Kidney capillary endothelial cell (primary cell): ENCODE data around the gene PRADC1.
"Not testable (repeated sequence)": the region's sequence is repeated elsewhere in the genome, so short reads cannot be mapped to it uniquely, and the experiment has no call there.

Source experiments
- DNase-seq: peaks from one replicate; pipeline ENCODE4 v3.0.0-alpha.2; 2018; ENCODE audit warnings: low spot score

Gene PRADC1

DNA sequence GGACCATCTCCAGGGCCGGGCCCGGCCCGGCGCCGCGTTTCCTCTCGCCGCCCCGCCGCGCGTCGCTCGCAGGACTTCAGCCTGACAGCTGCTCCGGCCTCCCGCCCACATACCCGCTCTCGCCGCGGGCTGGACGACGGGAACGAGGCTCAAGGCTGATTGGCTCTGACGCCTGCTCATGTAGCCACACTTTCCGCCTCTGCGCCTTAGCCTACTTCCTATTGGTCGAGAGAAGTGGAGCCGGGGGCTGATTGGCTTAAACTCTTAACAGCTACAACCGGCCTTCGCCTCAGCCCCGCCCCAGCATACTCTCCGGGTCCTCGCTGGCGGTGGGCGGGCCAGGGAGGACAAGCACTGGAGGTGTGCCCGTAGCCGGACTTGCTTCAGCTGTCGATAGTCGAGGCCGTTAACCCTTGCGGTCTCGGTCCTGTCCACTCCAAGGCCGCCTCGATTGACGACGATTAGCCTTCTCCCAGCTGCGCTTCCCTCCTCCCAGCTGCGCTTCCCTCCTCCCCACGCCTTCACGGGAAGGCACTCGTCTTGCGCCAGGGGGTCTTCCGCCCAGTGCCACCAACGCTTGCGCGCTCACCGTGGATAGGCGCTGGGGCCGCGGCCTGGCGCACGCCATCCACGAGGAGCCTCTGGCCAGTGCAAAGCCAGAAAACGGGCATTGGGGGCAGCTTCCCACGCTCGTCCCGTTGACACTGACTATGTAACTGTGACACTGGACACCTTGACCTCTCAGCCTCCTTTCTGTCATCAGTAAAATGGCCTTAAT, at the start of gene PRADC1:
TSS of gene PRADC1 (minus strand) at position 86 of the 778 bp plus-strand sequence. CDS start at position 7, 79 bp downstream.
- DNase-seq, result peak; percentile 99

DNA sequence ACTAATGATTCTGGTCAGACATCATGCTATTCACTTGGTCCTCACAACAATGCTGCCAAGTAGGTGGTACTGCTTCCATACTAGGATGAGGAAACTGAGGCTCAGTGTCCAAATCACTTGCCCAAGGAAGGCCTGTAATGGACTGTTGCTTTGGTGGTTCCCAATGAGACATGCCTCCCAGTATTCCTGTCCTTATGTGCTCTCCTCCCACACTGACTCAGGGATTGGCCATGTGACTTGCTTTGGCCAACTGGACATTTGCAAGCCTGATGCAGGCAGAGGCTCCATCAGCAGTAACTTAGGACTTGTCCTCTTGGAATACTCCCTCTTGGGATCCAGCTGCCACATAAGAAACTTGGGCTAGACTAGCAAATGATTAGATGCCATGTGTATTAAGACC, 48.2 kb upstream of the PRADC1 start:
- no peak for DNase-seq

DNA sequence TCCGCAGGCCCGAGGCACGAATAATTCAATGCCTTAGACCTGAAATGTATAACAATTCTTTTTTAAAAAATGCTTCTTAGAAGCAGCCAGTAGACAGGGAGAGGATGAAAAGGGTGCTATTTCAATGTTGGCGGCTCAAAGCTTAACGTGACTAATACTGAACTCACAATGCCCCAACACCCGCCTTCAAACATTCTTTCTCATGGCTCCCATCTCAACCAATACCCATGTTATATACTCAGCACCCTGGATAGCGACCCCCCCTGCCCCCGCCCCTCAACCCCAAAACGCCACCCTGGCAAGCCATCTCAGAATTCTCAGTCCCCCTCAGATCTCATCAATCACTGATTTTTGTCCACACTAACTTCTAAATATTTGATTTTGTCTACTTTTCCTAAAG, 46.8 kb upstream of the PRADC1 start:
- DNase-seq, result no peak

DNA sequence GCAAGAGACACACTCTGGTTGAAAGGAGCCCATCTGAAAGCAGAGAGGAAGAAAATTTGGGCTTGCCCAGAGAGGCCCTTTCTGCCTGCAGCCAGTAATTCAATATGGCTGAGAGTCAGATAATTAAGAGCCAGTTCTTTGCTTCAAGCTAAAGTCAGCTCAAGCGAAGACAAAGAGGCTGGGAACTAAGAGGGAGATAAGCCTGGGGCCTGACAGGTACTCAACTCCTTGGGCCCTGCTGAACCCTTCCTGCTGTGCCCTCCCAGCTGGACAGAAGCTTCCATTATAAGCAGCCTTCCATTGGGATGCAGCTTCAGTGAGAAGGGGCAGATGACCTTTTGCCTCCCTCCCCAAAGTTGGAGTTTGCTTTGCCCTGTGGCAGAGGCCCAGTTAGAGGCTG, 39.2 kb upstream of the PRADC1 start:
- no peak for DNase-seq

DNA sequence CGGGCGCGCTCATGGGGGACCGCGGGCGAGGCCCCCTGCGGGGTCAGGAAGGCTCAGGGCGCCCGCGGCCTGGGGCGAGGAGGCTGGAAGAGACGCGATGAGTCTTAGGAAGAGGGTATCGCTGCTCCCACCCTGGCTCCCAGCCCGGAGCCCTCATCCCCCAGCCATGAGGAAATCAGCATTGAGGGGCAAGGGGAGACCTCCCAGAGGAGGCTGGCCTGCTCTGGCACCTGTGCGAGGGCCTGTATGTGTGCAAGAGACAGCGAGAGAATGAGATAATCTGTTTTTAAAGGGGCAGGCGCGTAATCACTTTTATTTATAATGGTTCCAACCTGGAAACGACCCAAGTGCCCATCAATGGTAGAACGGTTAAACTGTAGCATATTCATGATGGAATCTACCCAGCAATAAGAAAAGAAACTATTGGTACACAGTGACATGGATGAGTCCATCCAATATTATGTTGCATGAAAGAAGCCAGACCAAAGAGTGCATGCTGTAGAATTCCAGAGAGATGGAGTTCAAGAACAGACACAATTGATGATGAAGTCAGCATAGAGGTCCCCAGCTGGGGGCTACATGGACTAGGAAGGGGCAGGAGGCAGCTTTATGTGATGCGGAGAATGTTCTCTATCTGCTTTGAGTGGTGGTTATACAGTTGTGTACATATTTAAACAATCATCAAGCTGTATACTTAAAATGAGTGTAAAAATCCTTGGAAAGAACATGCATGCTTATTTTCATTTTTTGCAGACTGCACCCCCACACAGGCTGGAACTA, 36.8 kb upstream of the PRADC1 start:
- DNase-seq, result no peak

DNA sequence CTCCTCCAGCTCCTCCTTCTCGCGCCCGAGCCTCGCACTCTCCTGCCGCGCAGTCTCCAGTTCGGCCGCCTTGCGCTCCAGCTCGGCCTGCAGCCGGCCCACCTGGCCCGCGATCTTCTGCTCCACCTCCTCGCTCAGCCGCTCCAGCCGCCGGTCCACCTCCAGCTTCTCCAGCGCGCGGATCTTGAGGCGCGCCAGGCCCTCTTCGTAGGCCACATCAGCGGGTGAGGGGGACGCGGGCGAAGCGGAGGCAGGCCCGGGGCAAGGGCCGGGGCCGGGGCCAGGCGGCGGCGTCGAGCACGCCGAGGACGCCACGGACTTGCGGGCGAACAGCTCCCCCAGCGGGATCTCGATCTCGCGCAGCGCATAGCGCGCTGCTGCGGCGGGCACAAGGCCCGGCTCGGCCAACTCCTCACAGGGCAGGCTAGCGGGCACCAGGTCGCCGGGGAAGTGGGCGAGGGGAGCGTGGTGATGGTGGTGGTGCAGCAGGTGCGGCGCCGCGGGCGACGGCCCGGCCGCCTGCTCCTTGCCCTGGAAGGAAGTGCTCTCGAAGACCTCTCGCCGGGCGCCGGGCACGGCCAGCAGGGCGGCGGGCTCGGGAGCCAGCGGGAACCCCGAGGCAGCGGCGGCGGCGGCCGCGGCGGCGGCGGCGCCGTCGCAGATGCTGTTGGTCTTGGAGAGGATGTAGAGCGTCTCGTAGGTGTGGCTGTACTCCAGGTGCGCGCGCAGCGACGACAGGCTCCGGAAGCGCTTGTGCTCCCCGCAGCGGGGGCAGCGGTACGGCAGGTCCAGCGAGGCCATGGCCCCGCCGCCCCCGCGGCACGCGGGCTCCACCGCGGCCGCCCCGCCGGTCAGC, 36.0 kb upstream of the PRADC1 start:
- DNase-seq, result no peak

DNA sequence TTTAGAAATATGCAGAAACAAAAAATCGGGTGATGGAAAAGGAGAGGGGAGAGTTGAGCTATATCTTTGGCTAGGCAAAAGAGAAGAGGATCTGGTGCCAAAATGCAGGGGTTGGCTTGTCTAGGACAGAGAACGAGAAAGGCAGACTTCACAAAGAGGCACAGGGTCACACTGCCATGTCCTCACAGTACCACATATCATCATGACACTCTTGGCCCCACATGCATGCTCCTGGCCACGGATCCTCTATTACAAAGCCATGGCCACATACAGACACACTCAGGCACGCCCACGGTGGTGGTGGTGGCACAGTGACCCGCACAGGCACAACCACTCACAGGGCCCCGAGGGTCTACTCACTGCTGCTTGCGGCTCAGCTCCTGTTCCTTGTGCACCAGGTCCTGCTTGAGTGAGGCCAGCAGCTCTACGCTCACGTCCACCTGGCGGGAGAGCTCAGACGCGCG, 35.4 kb upstream of the PRADC1 start:
- no peak for DNase-seq

DNA sequence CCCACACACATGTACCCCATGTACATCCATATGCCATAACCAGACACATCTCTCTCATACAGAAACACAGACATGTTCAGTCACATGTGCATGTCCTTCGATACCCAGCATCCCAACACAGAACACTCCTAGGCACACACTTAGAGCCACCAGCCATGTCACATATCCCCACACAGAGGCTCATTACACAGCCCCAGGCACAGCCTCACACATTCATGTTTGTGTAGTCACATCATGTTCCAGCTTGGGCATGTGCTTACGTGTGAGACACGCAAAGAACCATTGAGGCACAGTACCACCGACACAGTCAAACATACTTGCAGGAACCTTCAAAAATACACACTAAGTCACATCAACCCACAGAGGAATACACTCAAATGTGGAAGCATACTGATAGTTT, 34.0 kb upstream of the PRADC1 start:
- no peak for DNase-seq

DNA sequence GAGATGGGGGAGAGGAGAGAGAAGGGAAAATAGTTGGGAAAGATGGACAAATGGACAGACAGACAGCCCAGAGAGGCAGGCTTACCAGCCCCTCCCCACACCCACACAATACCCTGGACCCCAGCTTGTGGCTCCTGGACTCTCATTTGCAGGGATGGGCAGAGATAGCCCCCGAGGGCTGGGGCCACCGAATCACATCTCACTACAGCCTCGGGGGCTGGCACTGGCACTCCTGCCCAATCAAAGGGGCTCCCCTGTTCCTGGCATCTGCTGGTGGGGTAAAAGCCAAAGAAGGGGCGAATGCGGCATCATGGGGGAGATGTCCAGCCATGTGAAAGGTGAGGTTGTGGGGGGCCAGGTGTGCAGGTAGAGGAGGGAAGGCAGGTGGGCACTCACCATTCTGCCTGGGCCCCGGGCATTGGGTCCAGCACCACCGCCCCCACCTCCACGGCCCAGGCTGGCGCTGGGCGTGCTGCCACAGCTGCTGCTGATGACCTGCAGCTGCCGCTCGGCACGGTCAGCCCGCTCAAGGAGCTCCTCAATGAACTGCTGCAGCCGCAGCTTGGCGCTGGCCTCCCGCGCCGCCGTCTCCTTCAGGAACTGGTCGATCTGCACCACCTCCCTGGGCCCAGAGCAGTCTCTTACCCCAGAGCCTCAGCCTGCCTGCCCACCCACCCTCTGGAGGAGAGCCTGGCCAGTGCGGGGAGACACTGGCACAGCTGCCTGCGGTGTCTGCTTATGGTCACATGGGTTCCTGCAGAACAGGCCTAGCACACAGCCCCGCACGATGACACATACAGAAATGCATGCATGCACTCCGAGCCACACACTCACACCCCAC, 33.2 kb upstream of the PRADC1 start:
- no peak for DNase-seq

DNA sequence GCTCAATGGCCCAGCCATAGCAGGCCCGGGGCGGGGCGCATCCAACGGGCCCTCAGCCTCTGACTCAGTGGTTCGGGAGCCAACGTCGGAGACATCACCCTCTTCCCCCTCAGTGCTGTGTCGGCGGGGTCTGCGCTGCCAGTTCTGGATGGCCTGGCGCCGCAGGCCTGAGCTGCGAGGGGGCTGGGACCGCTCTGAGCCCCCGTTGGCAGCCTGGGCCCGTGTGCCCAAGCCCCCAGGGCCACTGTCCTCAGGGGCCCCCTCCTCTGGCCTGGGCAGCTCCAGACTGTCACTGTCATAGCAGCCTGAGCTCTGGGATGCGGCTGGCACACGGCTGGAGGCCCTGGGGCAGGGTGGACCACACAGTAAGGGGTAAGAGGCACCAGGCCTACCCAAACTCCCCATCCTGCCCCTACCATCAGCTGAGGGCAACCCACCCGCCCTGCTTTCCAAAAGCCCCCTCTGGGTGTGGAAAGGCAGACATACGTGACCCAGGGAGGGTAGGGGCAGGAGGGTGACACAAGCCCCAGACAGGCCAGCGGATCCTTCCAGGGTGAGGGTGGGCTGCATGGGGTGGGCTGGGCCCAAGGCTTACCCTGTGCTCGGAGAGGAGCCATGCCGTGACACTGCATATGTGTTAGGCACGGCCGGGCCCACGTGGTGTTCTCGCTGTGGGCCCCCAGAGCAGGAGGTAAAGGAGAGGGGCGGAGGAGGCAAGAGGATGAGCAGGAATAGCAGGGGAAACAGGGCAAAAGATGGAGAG, 32.4 kb upstream of the PRADC1 start:
- no peak for DNase-seq

DNA sequence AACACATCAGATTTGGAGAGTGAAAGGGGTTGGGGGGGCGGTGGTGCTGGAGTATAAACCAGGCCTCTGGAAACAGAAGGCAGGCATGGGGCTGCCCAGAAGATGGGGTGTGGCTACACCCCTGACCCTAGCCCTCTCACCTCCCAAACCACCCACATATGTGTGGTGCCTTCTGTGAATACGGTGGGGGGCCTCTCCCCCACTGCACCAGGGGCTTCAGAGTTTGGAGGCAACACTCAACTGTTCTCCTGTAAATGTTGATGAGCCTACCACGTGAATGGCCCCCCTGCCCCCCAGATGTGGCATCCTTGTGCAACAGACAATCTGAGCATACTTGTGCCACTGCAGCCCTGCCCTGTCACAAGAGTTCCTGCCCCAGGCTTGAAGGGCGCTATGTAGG, 31.7 kb upstream of the PRADC1 start:
- DNase-seq, result no peak

DNA sequence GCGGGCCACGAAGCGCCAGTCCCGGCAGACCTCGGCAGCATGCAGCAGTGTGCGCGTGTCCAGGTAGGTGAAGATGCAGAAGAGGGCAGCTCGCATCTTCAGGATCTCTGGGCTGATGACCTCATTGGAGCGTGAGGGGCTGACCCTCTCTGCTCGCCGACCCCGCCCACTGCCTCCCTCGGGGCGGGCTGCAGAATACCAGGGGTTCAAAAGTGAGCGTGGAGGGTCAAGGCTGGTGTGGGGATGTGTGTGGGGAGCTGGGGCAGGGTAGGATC, 31.2 kb upstream of the PRADC1 start:
- no peak for DNase-seq

DNA sequence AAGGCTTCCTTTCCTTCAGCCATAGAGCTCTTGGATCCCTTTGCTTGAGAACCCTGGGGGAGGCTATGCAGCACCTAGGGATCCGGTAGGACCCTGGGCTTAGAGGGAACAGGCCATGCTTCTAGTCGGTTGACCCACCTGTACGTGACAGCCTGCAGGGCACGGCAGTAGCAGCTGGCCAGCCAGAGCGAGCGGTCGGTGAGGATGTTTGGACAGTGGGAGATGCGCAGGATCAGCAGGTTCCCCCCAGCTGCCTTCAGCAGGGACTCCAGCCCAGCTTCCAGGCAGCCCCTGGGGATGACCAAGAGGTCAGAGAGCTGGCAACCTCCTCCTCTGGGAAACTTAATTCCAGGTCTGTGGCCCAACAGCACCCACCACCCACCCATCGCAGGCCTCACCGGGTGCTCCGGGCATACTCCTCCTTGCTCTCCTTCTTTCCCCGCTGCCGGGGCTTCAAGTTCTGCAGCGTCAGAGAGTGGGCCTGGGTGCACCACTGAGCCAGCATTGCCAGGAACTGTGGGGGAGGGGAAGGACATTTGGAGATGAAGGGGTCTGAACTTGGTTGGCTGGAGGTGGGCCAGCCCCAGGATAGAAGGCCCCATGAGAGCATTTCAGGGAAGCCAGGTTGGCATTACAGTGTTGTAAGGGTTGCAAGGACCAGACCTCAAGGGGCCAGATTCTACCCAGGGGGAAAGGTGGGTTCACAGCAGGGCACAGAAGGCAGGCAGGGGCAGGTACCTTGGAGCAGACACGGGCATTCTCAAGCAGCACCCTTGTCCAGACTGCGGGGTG, 30.7 kb upstream of the PRADC1 start:
- DNase-seq, result no peak

DNA sequence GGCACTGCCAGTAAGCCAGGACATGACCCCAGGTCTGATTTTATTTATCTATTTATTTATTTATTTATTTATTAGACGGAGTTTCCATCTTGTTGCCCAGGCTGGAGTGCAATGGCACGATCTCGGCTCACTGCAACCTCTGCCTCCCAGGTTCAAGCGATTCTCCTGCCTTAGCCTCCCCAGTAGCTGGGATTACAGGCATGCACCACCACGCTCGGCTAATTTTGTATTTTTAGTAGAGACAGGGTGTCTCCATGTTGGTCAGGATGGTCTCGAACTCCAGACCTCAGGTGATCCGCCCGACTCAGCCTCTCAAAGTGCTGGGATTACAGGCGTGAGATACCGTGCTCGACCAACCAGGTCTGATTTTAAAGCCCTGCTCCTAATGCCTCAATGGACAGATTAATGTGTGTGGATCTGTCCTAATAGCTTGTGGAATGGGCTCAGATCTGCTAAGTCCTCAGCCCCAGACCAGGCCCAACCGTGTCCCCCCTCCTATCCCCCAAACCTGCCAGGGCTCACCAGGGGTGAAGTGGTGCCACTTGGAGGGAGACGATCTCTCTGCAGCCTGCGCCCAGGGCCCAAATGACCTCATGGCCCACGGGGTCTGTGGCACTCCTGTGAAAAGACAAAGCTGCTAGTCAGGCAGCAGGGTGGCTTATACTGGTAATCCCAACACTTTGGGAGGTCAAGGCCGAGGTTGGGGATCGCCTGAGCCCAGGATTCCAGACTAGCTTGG, 29.8 kb upstream of the PRADC1 start:
- DNase-seq, result not testable (repeated sequence)

DNA sequence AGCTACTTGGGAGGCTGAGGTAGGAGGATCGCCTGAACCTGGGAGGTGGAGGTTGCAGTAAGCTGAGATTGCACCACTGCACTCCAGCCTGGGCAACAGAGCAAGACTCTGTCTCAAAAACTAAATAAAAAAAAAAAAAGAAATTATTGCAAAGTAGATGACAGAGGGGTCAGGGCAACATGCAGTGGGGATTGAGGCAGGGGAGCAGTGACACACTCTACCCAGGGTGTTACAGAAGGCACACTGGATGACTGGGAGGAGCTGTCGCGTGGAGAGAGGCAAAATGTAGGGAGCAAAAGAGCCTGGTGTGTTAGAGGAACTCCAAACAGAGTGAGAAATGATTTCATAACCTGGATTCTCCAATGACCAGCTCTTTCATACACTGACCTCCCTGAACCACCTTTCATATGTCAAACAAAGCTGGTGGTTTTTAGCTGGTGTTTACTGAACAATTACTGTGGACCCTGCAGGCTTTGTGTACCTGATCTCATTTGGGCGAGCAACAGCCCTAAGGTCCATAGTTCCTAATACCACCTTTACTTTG, 29.1 kb upstream of the PRADC1 start:
- DNase-seq, result no peak

DNA sequence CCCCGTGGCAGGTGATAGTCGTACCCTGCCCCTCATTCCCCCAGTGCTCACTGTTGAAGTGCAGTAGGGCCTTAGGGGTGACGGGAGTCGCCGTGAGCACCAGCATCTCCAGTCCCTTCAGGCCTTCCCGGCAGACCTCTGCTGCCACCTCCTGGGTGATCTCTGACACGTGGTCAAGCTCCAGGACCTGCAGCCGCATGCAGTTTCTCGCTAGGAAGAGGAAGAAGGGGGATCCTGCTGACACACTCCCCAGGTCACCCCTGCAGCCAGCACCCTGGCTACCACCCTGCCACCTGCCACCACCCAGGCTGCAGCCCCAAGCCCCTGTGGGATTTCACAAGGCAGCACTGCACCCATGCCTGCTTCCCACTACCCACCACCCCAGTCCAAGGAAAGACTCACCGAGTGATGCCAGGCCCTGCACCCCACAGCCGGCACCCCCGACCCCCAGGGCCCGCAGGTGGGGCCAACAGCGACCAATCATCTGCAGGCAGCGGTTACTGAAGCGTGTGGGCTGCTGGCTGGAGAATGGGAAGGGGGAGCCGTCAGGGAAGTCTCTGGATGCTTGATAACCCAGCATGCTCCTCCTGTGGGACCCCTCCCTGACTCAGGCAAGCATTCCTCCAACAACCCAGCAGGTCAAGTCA, 27.4 kb upstream of the PRADC1 start:
- peak; percentile 62 for DNase-seq

DNA sequence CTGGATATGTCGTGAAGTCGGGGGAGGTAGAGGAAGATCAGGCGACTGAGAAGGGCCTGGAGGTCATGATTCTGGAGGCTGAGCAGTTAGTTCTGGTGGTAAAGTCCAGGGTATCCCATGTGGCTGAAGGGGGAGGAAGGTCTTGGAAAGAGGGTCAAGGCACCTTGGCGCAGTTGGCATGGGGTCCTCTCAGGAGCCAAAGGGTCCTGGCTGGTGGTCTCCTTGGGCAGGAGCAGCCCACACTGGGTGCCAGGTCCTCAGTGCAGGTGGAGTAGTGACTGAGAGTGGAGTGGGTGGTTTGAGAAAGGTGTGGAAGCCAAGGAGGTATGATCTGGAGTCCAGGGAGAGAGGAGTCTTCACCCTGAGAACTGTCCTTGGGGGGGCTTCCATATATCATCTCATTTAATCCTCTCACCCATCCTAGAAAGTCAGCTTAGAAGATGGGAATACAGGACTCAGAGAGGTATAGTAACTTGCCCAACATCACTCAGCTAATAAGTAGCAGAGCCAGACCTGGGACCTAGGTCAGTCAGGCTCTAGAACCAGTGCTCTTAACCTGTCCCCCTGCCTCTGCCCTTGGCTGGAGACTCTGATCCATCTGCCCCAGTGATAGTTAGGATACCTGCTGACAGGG, 26.8 kb upstream of the PRADC1 start:
- DNase-seq, result no peak

DNA sequence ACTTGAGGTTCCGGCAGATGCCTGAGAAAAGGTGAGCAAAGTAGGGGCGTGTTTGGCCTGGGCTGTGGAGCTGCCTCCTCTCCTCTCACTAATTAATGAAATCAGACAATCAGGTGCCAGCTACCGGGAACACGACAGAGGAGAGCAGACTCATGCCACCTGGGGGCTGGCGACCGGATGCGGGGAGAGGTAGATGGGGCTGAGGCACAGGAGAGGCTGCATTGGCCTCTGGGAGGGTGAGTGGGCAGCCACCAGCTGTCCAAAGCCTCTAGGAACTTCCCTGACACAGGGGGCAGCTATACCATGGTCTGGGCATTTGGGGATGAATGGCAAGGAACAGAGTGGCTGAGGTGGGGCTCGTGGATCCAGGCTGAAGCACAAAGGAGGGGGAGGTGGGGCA, 26.2 kb upstream of the PRADC1 start:
- DNase-seq, result no peak
